Left renal cortex interstitium (tissue), 4 donors: ENCODE data around the gene B4GALT6. TPM values are rescaled to one million over a fixed set of nuclear protein-coding genes. Genes with fewer than 3 reads are reported as not detected.

ENCODE experiments used
- DNase-seq, 4 donors: peaks; one replicate each; pipeline ENCODE4 v3.0.0-alpha.2; 2013; ENCODE audit warnings: low read depth in 4 of 4, low spot score in 2 of 4, missing footprints in 1 of 4
- polyA plus RNA-seq, 4 donors: library from polyadenylated mRNA; unstranded; fragments of 120-200 nt; gene quantifications; one replicate each; pipeline ENCODE4 v1.2.1, GENCODE V29; 2013; ENCODE audit not compliant: insufficient read length in 4 of 4

The B4GALT6 gene
- polyA plus RNA-seq, 4 donors: 14.3 to 18.1 (median 15.2) TPM

GRCh38 chr18:31694297-31694696 is 9.9 kb upstream of the B4GALT6 start:
- no peak for DNase-seq

GRCh38 chr18:31688606-31689005 is 4.2 kb upstream of the B4GALT6 start:
- no peak for DNase-seq

GRCh38 chr18:31686986-31687928 is 2.9 kb upstream of the B4GALT6 start:
- no peak for DNase-seq

- DNase-seq: no peak
Measured at GRCh38 chr18:31686572-31686971, 2.2 kb upstream of the B4GALT6 start.

GRCh38 chr18:31685097-31686082 is 1.0 kb upstream of the B4GALT6 start:
- peak; percentile 37 to 68 (median 57) for DNase-seq

- DNase-seq: peak in 3 of 4 donors; percentile 12 to 19 (median 18)
Measured at GRCh38 chr18:31683968-31684278, 458 bp downstream of the B4GALT6 start.

GRCh38 chr18:31683106-31683505 is 1.3 kb downstream of the B4GALT6 start:
- no peak for DNase-seq

- no peak for DNase-seq
Measured at GRCh38 chr18:31680831-31681568, 3.4 kb downstream of the B4GALT6 start.

GRCh38 chr18:31680433-31680811 is 4.0 kb downstream of the B4GALT6 start:
- DNase-seq: no peak

GRCh38 chr18:31679791-31680432 is 4.5 kb downstream of the B4GALT6 start:
- DNase-seq: no peak

GRCh38 chr18:31679133-31679742 is 5.1 kb downstream of the B4GALT6 start:
- DNase-seq: no peak

GRCh38 chr18:31678425-31678824 is 6.0 kb downstream of the B4GALT6 start:
- DNase-seq: no peak

- DNase-seq: no peak
Measured at GRCh38 chr18:31677592-31677991, 6.8 kb downstream of the B4GALT6 start.

GRCh38 chr18:31675404-31675803 is 9.0 kb downstream of the B4GALT6 start:
- DNase-seq: no peak

GRCh38 chr18:31672628-31673135 is 11.7 kb downstream of the B4GALT6 start:
- DNase-seq: no peak

- DNase-seq: no peak
Measured at GRCh38 chr18:31671951-31672350, 12.4 kb downstream of the B4GALT6 start.

GRCh38 chr18:31669541-31669940 is 14.8 kb downstream of the B4GALT6 start:
- no peak for DNase-seq

- no peak for DNase-seq
Measured at GRCh38 chr18:31667185-31667584, 17.2 kb downstream of the B4GALT6 start.

- DNase-seq: no peak
Measured at GRCh38 chr18:31666055-31666454, 18.3 kb downstream of the B4GALT6 start.

- DNase-seq: no peak
Measured at GRCh38 chr18:31664101-31664500, 20.3 kb downstream of the B4GALT6 start.
